Loucy (cell line): Measurements from ENCODE around the gene NDUFS7.

Experiments
- H2AFZ ChIP-seq: fragments of 200-600 bp; sonication (generic); 2 replicates; pipeline ENCODE4 v1.6.0; 2016; ENCODE audit warnings: antibody characterized with exemption, mild to moderate bottlenecking, low read length, moderate library complexity
- H3F3A ChIP-seq: fragments of 200-600 bp; 2 replicates; pipeline ENCODE4 v1.6.0; 2016; ENCODE audit warnings: antibody characterized with exemption, low read depth, mild to moderate bottlenecking
- H3K27me3 ChIP-seq: fragments of 200-600 bp; sonication (generic); 2 replicates; pipeline ENCODE4 v1.6.1; 2014; ENCODE audit warnings: low read length, mild to moderate bottlenecking; ENCODE audit not compliant: insufficient read depth, poor library complexity, severe bottlenecking
- H3K36me3 ChIP-seq: fragments of 200-600 bp; sonication (generic); 2 replicates; pipeline ENCODE4 v1.6.1; 2016; ENCODE audit warnings: low read length; ENCODE audit not compliant: insufficient read depth
- H3K4me1 ChIP-seq: fragments of 200-600 bp; sonication (generic); 2 replicates; pipeline ENCODE4 v1.5.1; 2014; ENCODE audit warnings: low read length, mild to moderate bottlenecking; ENCODE audit not compliant: insufficient read depth, poor library complexity, severe bottlenecking
- H3K4me2 ChIP-seq: fragments of 200-600 bp; sonication (generic); 2 replicates; pipeline ENCODE4 v1.6.0; 2014; ENCODE audit warnings: antibody characterized with exemption, low read length, low read depth, mild to moderate bottlenecking; ENCODE audit not compliant: poor library complexity, severe bottlenecking
- H3K4me3 ChIP-seq: fragments of 200-600 bp; sonication (generic); 2 replicates; pipeline ENCODE4 v1.5.1; 2014; ENCODE audit warnings: low read length, mild to moderate bottlenecking, mixed read lengths; ENCODE audit not compliant: poor library complexity, severe bottlenecking
- H3K79me2 ChIP-seq: fragments of 200-600 bp; sonication (generic); 2 replicates; pipeline ENCODE4 v1.6.1; 2014; ENCODE audit warnings: low read length; ENCODE audit not compliant: insufficient read depth
- H3K9ac ChIP-seq: fragments of 200-600 bp; sonication (generic); 2 replicates; pipeline ENCODE4 v1.6.0; 2014; ENCODE audit warnings: mild to moderate bottlenecking, low read depth, low read length, moderate library complexity; ENCODE audit not compliant: poor library complexity, severe bottlenecking
- H3K9me2 ChIP-seq: fragments of 200-600 bp; sonication (generic); replicated peaks from 2 replicates; pipeline ENCODE4 v1.6.1; 2016; ENCODE audit warnings: low read depth, low read length, mixed read lengths
- H3K9me3 ChIP-seq: fragments of 200-600 bp; sonication (generic); 2 replicates; pipeline ENCODE4 v1.6.1; 2014; ENCODE audit warnings: mild to moderate bottlenecking, antibody characterized with exemption, low read length, low read depth; ENCODE audit not compliant: insufficient read depth
- H4K20me1 ChIP-seq: fragments of 200-600 bp; sonication (generic); 2 replicates; pipeline ENCODE4 v1.6.0; 2014; ENCODE audit warnings: antibody characterized with exemption, low read length, mild to moderate bottlenecking; ENCODE audit not compliant: insufficient read depth, poor library complexity, severe bottlenecking
- EZH2phosphoT487 ChIP-seq: fragments of 200-600 bp; IDR thresholded peaks from 2 replicates; pipeline ENCODE4 v1.6.1; 2018; ENCODE audit warnings: antibody characterized with exemption, mild to moderate bottlenecking, moderate library complexity, borderline replicate concordance
- TF ChIP-seq, protein P1 (sequence below): fragments of 200-600 bp; sonication (generic); conservative IDR thresholded peaks from 2 replicates; pipeline ENCODE4 v1.5.1; 2014; ENCODE audit warnings: mild to moderate bottlenecking, antibody characterized with exemption, low read length

The NDUFS7 gene

DNA sequence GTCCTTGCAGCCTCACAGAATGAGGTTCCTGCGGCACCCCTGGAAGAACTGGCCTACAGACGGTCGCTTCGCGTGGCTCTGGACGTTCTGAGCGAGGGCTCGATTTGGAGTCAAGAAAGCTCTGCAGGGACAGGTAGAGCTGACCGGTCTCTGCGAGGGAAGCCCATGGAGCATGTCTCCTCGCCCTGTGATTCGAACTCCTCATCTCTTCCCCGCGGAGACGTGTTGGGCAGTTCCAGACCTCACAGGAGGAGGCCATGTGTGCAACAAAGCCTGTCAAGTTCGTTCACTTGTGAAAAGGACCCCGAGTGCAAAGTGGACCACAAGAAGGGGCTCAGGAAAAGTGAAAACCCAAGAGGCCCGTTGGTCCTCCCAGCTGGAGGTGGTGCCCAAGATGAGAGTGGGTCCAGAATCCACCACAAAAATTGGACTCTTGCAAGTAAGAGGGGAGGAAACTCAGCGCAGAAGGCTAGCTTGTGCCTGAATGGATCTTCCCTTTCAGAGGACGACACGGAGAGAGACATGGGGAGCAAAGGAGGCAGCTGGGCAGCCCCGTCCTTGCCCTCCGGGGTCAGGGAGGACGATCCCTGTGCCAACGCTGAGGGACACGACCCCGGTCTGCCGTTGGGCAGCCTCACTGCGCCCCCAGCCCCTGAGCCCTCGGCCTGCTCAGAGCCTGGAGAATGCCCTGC is 23.4 kb upstream of the NDUFS7 start:
- Histone ChIP-seq H2AFZ (no peak overlapping the region), H3F3A (peaks cover 5% of the 10 kb centered on the region), H3K79me2 (peaks cover 60% of the 10 kb centered on the region; the same call in 1 of the 2 replicates), H3K4me3 (no peak overlapping the region), H3K9me3 (no peaks in the 10 kb centered on the region), H3K4me2 (no peak overlapping the region), H3K9ac (no peak overlapping the region), H3K27me3 (no peaks in the 10 kb centered on the region), H3K36me3 (no peaks in the 10 kb centered on the region; the same call in 1 of the 2 replicates), H4K20me1 (no peaks in the 10 kb centered on the region), H3K9me2 (no peaks in the 10 kb centered on the region), H3K4me1 (peaks cover 50% of the 10 kb centered on the region)
- TF ChIP-seq, protein P1, sequence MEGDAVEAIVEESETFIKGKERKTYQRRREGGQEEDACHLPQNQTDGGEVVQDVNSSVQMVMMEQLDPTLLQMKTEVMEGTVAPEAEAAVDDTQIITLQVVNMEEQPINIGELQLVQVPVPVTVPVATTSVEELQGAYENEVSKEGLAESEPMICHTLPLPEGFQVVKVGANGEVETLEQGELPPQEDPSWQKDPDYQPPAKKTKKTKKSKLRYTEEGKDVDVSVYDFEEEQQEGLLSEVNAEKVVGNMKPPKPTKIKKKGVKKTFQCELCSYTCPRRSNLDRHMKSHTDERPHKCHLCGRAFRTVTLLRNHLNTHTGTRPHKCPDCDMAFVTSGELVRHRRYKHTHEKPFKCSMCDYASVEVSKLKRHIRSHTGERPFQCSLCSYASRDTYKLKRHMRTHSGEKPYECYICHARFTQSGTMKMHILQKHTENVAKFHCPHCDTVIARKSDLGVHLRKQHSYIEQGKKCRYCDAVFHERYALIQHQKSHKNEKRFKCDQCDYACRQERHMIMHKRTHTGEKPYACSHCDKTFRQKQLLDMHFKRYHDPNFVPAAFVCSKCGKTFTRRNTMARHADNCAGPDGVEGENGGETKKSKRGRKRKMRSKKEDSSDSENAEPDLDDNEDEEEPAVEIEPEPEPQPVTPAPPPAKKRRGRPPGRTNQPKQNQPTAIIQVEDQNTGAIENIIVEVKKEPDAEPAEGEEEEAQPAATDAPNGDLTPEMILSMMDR = no peak
- no peak for TF ChIP-seq EZH2phosphoT487

DNA sequence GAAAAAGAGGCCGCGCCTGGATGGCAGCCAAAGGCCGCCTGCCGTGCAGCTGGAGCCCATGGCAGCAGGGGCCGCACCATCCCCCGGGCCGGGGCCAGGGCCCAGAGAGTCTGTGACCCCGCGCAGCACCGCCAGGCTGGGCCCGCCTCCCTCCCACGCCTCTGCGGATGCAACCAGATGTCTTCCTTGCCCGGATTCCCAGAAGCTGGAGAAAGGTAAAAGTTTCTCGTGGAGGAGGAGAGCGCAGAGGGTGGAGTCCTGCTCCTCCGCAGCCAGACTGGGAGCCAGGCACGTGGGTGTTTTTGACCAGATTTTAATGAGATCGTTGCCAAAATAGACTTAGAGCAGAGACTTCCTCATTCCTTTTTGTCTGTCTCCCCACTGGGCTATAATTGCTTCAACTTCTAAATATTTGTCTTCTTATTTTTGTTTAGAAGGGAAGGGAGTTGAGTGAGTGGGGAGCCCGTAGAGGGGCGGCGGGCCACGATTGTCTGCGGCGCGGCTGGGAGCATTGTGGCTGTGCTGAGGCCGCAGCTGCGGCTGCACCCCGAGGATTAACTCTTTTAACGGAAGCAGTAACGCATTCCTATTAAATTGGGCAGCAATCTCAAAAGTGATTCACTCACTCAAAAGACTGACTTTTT is 22.8 kb upstream of the NDUFS7 start:
- Histone ChIP-seq H3K79me2 (peaks cover 60% of the 10 kb centered on the region; the same call in 1 of the 2 replicates), H3K9ac (peak overlapping the region; percentile 31), H2AFZ (no peak overlapping the region), H3F3A (peaks cover 5% of the 10 kb centered on the region), H3K36me3 (no peaks in the 10 kb centered on the region; the same call in 1 of the 2 replicates), H4K20me1 (no peaks in the 10 kb centered on the region), H3K4me2 (peak overlapping the region; percentile 91), H3K9me3 (no peaks in the 10 kb centered on the region), H3K27me3 (no peaks in the 10 kb centered on the region), H3K4me3 (peak overlapping the region; percentile 22), H3K4me1 (peaks cover 46% of the 10 kb centered on the region), H3K9me2 (no peaks in the 10 kb centered on the region)
- TF ChIP-seq, protein P1 = no peak
- TF ChIP-seq EZH2phosphoT487 = no peak

DNA sequence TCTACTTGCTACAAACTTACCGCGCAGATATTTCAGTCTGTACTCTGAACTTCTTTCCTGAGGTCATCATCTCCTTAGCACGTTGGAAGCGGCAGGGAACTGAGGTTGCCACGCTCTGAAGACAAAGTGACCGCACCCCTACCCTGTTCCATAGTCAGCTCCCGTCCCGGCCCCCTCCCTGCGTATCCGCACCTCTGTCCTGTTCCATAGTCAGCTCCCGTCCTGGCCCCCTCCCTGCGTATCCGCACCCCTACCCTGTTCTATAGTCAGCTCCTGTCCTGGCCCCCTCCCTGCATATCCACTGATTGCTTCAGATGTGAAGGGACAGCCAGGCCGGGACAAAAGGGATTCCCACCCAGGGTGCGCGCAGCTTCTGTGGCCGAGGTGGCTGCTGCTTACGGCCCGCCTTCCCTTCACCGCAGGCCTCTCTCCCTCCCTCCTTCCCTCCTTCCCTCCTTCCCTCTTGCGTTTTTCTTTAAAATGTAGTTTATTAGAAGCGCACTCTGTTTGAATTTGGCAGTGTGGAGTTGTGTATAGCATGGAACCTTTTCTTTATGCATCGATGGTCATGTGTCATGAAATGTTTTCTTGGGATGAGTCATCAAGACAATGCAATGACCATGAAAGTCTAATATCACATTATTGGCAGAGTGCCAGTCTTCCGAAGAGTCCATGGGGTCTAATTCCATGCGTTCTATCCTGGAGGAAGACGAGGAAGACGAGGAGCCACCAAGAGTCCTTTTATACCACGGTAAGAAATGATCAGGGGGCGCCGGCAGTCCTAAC is 21.9 kb upstream of the NDUFS7 start:
- Histone ChIP-seq H3K9me2 (no peaks in the 10 kb centered on the region), H2AFZ (no peak overlapping the region), H3K9ac (peak overlapping the region; percentile 75), H3K4me3 (no peak overlapping the region), H3F3A (peaks cover 5% of the 10 kb centered on the region), H3K4me1 (peaks cover 39% of the 10 kb centered on the region), H3K79me2 (peaks cover 51% of the 10 kb centered on the region; the same call in 1 of the 2 replicates), H3K9me3 (no peaks in the 10 kb centered on the region), H4K20me1 (no peaks in the 10 kb centered on the region), H3K4me2 (peak overlapping the region; percentile 91), H3K36me3 (no peaks in the 10 kb centered on the region; the same call in 1 of the 2 replicates), H3K27me3 (no peaks in the 10 kb centered on the region)
- no peak for TF ChIP-seq EZH2phosphoT487
- TF ChIP-seq, protein P1 = no peak
